Hepatocyte (in vitro differentiated cells): Measurements from ENCODE around the gene FBH1. TPM values are rescaled to one million over a fixed set of nuclear protein-coding genes. Genes with fewer than 3 reads are reported as not detected.

Experiments
- DNase-seq: peaks from one replicate; pipeline ENCODE4 v3.0.0-alpha.2; 2016; ENCODE audit warnings: low spot score
- H2AFZ ChIP-seq: fragments of 200-600 bp; sonication (generic); 2 replicates; pipeline ENCODE4 v1.6.0; 2016; ENCODE audit warnings: antibody characterized with exemption, mild to moderate bottlenecking
- H3K27ac ChIP-seq: fragments of 200-600 bp; sonication (generic); 2 replicates; pipeline ENCODE4 v1.5.1; 2016; ENCODE audit warnings: mild to moderate bottlenecking
- H3K27me3 ChIP-seq: fragments of 200-600 bp; sonication (generic); 2 replicates; pipeline ENCODE4 v1.6.1; 2016
- H3K36me3 ChIP-seq: fragments of 200-600 bp; sonication (generic); replicated peaks from 2 replicates; pipeline ENCODE4 v1.5.1; 2016; ENCODE audit warnings: low read depth; ENCODE audit not compliant: insufficient read depth
- H3K4me1 ChIP-seq: fragments of 200-600 bp; sonication (generic); 2 replicates; pipeline ENCODE4 v1.5.1; 2016; ENCODE audit warnings: mild to moderate bottlenecking, moderate library complexity; ENCODE audit not compliant: insufficient read depth
- H3K4me2 ChIP-seq: fragments of 200-600 bp; sonication (generic); 2 replicates; pipeline ENCODE4 v1.6.0; 2016
- H3K4me3 ChIP-seq: fragments of 200-600 bp; sonication (generic); 2 replicates; pipeline ENCODE4 v1.5.1; 2016; ENCODE audit warnings: mild to moderate bottlenecking
- H3K79me2 ChIP-seq: fragments of 200-600 bp; sonication (generic); 2 replicates; pipeline ENCODE4 v1.6.0; 2017; ENCODE audit warnings: mild to moderate bottlenecking
- H3K9me2 ChIP-seq: fragments of 200-600 bp; sonication (generic); replicated peaks from 2 replicates; pipeline ENCODE4 v1.6.0; 2017; ENCODE audit warnings: mild to moderate bottlenecking; ENCODE audit not compliant: insufficient read depth
- H3K9me3 ChIP-seq: fragments of 200-600 bp; sonication (generic); 2 replicates; pipeline ENCODE4 v1.5.1; 2016; ENCODE audit warnings: low read depth, mild to moderate bottlenecking
- H4K20me1 ChIP-seq: fragments of 200-600 bp; sonication (generic); 2 replicates; pipeline ENCODE4 v1.6.0; 2016; ENCODE audit warnings: mild to moderate bottlenecking; ENCODE audit not compliant: insufficient read depth, poor library complexity, severe bottlenecking
- CTCF ChIP-seq: fragments of 200-600 bp; sonication (generic); IDR thresholded peaks from 2 replicates; pipeline ENCODE4 v1.5.1; 2016; ENCODE audit warnings: antibody characterized with exemption, mild to moderate bottlenecking; ENCODE audit not compliant: poor library complexity
- EZH2 ChIP-seq: fragments of 200-600 bp; sonication (generic); IDR thresholded peaks from 2 replicates; pipeline ENCODE4 v1.6.1; 2016; ENCODE audit warnings: antibody characterized with exemption, mild to moderate bottlenecking, borderline replicate concordance
- EZH2phosphoT487 ChIP-seq: fragments of 200-600 bp; sonication (generic); IDR thresholded peaks from one replicate; pipeline ENCODE4 v1.6.1; 2018; ENCODE audit warnings: antibody characterized with exemption, mild to moderate bottlenecking, low read depth, moderate library complexity; ENCODE audit not compliant: unreplicated experiment, severe bottlenecking
- WGBS: methylation state at CpG from one replicate; pipeline ENCODE4 v1.1.6; 2016; ENCODE audit warnings: low lambda C conversion rate; ENCODE audit errors: missing lambda C conversion rate; 5-methylcytosine and 5-hydroxymethylcytosine counted together
- polyA plus RNA-seq: library from polyadenylated mRNA; unstranded; fragments of >200 nt; fragmentation: Nextera tagmentation; extraction: Ambion mirVana; gene quantifications from 2 replicates; pipeline ENCODE4 v1.2.1, GENCODE V29; 2016
- total RNA-seq: library from RNA; depleted of rRNA; stranded (reverse); fragments of >200 nt; gene quantifications from 2 replicates; pipeline ENCODE4 v1.2.3, GENCODE V29; 2014

The FBH1 gene
- total and polyA plus RNA-seq, 2 experiments from 2014 or later, result 66.4 to 80.3 TPM

GRCh38 chr10:5958077-5958476 is 68.0 kb downstream of the FBH1 start:
- DNase-seq, result no peak
- no peaks in the 10 kb centered on the region for H3K9me2 ChIP-seq
- no peak overlapping the region for H2AFZ ChIP-seq
- no peak overlapping the region for H3K27ac ChIP-seq
- H3K4me1 ChIP-seq, result no peaks in the 10 kb centered on the region
- no peaks in the 10 kb centered on the region for H3K79me2 ChIP-seq
- H3K4me2 ChIP-seq, result no peak overlapping the region
- WGBS, result 75% methylated on average over 2 of the region's 2 CpGs
- no peaks in the 10 kb centered on the region for H3K9me3 ChIP-seq
- no peaks in the 10 kb centered on the region for H4K20me1 ChIP-seq
- H3K36me3 ChIP-seq, result no peaks in the 10 kb centered on the region
- TF ChIP-seq CTCF, result no peak
- no peak for TF ChIP-seq EZH2phosphoT487
- TF ChIP-seq EZH2, result no peak
- H3K27me3 ChIP-seq, result no peaks in the 10 kb centered on the region
- no peak overlapping the region for H3K4me3 ChIP-seq

GRCh38 chr10:5958675-5959074 is 68.6 kb downstream of the FBH1 start:
- no peak overlapping the region for H3K4me2 ChIP-seq

GRCh38 chr10:5959142-5959541 is 69.1 kb downstream of the FBH1 start:
- H2AFZ ChIP-seq, result no peak overlapping the region
- H4K20me1 ChIP-seq, result no peaks in the 10 kb centered on the region
- no peaks in the 10 kb centered on the region for H3K27me3 ChIP-seq
- H3K4me3 ChIP-seq, result no peak overlapping the region
- H3K27ac ChIP-seq, result no peak overlapping the region
- no peak overlapping the region for H3K4me2 ChIP-seq
- no peak for DNase-seq
- H3K4me1 ChIP-seq, result no peaks in the 10 kb centered on the region
- no peaks in the 10 kb centered on the region for H3K9me3 ChIP-seq
- TF ChIP-seq CTCF (no peak), EZH2phosphoT487 (no peak), EZH2 (no peak)
- H3K36me3 ChIP-seq, result no peaks in the 10 kb centered on the region
- H3K79me2 ChIP-seq, result no peaks in the 10 kb centered on the region
- 90% methylated on average over 5 of the region's 5 CpGs for WGBS
- no peaks in the 10 kb centered on the region for H3K9me2 ChIP-seq

More at GRCh38 chr10:5958675-5959074, 68.6 kb downstream of the FBH1 start:
- H3K4me1 ChIP-seq, result no peaks in the 10 kb centered on the region
- H4K20me1 ChIP-seq, result no peaks in the 10 kb centered on the region
- H3K9me3 ChIP-seq, result no peaks in the 10 kb centered on the region
- no peaks in the 10 kb centered on the region for H3K79me2 ChIP-seq
- no peaks in the 10 kb centered on the region for H3K27me3 ChIP-seq
- no peak overlapping the region for H3K4me3 ChIP-seq
- no peak overlapping the region for H3K27ac ChIP-seq
- DNase-seq, result no peak
- H3K36me3 ChIP-seq, result no peaks in the 10 kb centered on the region
- TF ChIP-seq CTCF (no peak), EZH2phosphoT487 (no peak), EZH2 (no peak)
- no peak overlapping the region for H2AFZ ChIP-seq
- WGBS, result 61% methylated on average over 6 of the region's 6 CpGs
- no peaks in the 10 kb centered on the region for H3K9me2 ChIP-seq

GRCh38 chr10:5959581-5960069 is 69.6 kb downstream of the FBH1 start:
- no peaks in the 10 kb centered on the region for H3K9me3 ChIP-seq
- no peak overlapping the region for H3K4me2 ChIP-seq
- no peaks in the 10 kb centered on the region for H3K79me2 ChIP-seq
- H3K27me3 ChIP-seq, result no peaks in the 10 kb centered on the region
- no peaks in the 10 kb centered on the region for H4K20me1 ChIP-seq
- H3K4me3 ChIP-seq, result no peak overlapping the region
- WGBS, result 88% methylated on average over 10 of the region's 10 CpGs
- H3K9me2 ChIP-seq, result no peaks in the 10 kb centered on the region
- no peak for DNase-seq
- no peaks in the 10 kb centered on the region for H3K36me3 ChIP-seq
- TF ChIP-seq EZH2 (no peak), EZH2phosphoT487 (no peak), CTCF (no peak)
- H3K4me1 ChIP-seq, result no peaks in the 10 kb centered on the region
- H3K27ac ChIP-seq, result no peak overlapping the region
- H2AFZ ChIP-seq, result no peak overlapping the region
